Measurements from ENCODE around the gene HABP4. TPM values are rescaled to one million over a fixed set of nuclear protein-coding genes. Genes with fewer than 3 reads are reported as not detected.

Gene HABP4
- total RNA-seq, 4 donors from 2014 or later: 18.4 to 24.1 (median 20.8) TPM

DNA sequence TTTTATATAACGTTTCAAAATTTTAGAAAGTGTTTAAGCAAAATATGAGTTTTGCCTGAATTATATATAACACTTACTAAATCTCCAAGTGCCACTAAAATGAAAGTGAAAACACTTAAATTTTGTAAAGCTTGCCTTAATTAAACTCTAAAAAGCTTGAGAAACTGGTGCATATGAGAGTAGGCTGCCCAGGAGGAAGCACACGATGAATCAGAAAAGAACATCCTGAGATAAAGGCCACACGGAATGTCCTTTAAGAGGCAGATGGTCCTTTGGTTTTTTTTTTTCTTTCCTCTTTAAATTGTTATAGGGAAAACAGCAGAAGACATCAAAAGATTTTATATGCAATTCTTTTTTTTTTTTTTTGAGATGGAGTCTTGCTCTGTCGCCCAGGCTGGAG is 60.3 kb downstream of the HABP4 start:
- H3K9me3 ChIP-seq: no peaks in the 10 kb centered on the region
- 77 to 85% methylated on average over 4 of the region's 4 CpGs for WGBS, 2 donors
- DNase-seq: no peak
- H3K27me3 ChIP-seq: no peaks in the 10 kb centered on the region
- H3K4me1 ChIP-seq: peaks cover 13 to 30% of the 10 kb centered on the region in 2 donors
- H3K36me3 ChIP-seq: no peaks in the 10 kb centered on the region
- TF ChIP-seq, protein P1, sequence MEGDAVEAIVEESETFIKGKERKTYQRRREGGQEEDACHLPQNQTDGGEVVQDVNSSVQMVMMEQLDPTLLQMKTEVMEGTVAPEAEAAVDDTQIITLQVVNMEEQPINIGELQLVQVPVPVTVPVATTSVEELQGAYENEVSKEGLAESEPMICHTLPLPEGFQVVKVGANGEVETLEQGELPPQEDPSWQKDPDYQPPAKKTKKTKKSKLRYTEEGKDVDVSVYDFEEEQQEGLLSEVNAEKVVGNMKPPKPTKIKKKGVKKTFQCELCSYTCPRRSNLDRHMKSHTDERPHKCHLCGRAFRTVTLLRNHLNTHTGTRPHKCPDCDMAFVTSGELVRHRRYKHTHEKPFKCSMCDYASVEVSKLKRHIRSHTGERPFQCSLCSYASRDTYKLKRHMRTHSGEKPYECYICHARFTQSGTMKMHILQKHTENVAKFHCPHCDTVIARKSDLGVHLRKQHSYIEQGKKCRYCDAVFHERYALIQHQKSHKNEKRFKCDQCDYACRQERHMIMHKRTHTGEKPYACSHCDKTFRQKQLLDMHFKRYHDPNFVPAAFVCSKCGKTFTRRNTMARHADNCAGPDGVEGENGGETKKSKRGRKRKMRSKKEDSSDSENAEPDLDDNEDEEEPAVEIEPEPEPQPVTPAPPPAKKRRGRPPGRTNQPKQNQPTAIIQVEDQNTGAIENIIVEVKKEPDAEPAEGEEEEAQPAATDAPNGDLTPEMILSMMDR (IDR thresholded peaks at IDR 0.05): no peak
- TF ChIP-seq POLR2A (IDR thresholded peaks at IDR 0.05): no peak
- H3K4me3 ChIP-seq (replicated peaks in 1 of 3): no peak overlapping the region
- intact Hi-C loops (cut with DNase I): loop anchor here (10.0 kb wide), 1 partner anchor 55 kb away; no protein-coding TSS in a partner anchor
- no peak overlapping the region for H3K27ac ChIP-seq

- H3K4me1 ChIP-seq: peaks cover 11 to 32% of the 10 kb centered on the region in 2 donors
- no peak overlapping the region for H3K27ac ChIP-seq
- 97 to 99% methylated on average over 3 of the region's 3 CpGs for WGBS, 2 donors
- TF ChIP-seq POLR2A (IDR thresholded peaks at IDR 0.05): no peak
- TF ChIP-seq, protein P1 (IDR thresholded peaks at IDR 0.05): no peak
- no peak overlapping the region for H3K4me3 ChIP-seq (replicated peaks in 1 of 3)
- no peak for DNase-seq
- no peaks in the 10 kb centered on the region for H3K27me3 ChIP-seq
- H3K9me3 ChIP-seq: no peaks in the 10 kb centered on the region
- no peaks in the 10 kb centered on the region for H3K36me3 ChIP-seq
- intact Hi-C loops (cut with DNase I): loop anchor here (10.0 kb wide), 1 partner anchor 53 kb away; no protein-coding TSS in a partner anchor
These were observed 62.3 kb downstream of the HABP4 start for GRCh38 chr9:96512240-96512639.

GRCh38 chr9:96513622-96514021 is 63.7 kb downstream of the HABP4 start:
- Histone ChIP-seq H3K36me3 (no peaks in the 10 kb centered on the region), H3K9me3 (no peaks in the 10 kb centered on the region), H3K4me3 (replicated peaks in 1 of 3) (no peak overlapping the region), H3K27ac (peak overlapping the region; percentile 4 to 65 (median 64)), H3K4me1 (peaks cover 11 to 32% of the 10 kb centered on the region in 2 donors), H3K27me3 (no peaks in the 10 kb centered on the region)
- WGBS, 2 donors: 75 to 78% methylated on average over 5 of the region's 5 CpGs
- intact Hi-C loops (cut with DNase I): loop anchor here (10.0 kb wide), 1 partner anchor 51 kb away; no protein-coding TSS in a partner anchor
- peak; percentile 11 to 31 for DNase-seq
- TF ChIP-seq POLR2A (IDR thresholded peaks at IDR 0.05): no peak
- TF ChIP-seq, protein P1 (IDR thresholded peaks at IDR 0.05): no peak

DNA sequence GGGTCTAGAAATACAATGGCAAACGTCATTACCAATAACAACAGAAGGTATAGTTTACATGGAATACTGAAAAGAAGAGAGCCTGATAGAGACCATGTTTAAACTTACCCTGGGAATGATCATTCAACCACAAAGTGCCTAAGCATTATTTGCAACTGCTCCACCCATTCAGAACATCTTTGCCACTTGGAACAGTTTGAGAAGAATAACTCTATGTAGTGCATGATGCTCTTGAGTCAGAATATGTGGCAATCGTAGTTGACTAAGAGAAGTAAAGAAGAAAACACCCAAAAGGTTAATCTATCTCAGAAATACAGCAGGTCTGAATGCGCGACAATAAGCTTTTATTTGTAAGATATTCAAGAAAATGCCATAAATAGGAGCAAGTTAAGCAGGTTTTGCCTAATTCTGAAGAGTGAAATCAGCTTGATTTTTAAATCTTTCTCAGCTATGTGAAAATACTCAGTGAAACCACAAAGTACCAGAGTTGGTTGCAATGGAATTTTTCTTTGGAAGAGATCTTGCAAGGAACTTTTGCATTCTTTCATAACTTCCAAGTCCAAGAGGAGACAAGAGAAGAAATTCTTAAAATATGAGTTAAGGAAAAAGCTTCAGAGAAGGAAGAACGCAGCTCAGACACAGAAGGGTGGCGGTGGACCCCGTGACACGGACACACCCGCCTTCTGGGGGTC is 64.3 kb downstream of the HABP4 start:
- DNase-seq: no peak
- Histone ChIP-seq H3K9me3 (no peaks in the 10 kb centered on the region), H3K4me1 (peaks cover 11 to 32% of the 10 kb centered on the region in 2 donors), H3K4me3 (replicated peaks in 1 of 3) (no peak overlapping the region), H3K27me3 (no peaks in the 10 kb centered on the region), H3K36me3 (no peaks in the 10 kb centered on the region), H3K27ac (peak overlapping the region; percentile 4 to 65 (median 64))
- 74 to 79% methylated on average over 9 of the region's 9 CpGs for WGBS, 2 donors
- TF ChIP-seq POLR2A (IDR thresholded peaks at IDR 0.05): no peak
- TF ChIP-seq, protein P1 (IDR thresholded peaks at IDR 0.05): no peak
- intact Hi-C loops (cut with DNase I): loop anchor here (10.0 kb wide), 1 partner anchor 51 kb away; no protein-coding TSS in a partner anchor

DNA sequence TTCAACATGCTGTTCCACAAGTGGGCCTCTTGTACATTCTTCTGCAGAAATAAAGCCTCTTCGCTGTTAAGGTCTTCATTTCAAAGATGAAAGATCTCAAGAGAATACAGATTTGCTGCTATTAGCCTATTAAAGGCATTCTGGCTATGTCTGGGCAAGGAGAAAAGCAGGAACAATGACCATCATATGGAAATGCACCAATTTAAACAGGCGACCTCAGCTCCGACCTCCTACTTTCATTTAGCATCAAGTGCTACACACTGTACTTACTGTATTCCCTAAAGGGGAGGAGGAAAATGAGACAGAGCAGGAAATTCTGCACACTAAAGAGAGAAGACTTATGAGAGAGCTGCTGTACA is 64.8 kb downstream of the HABP4 start:
- 78% methylated on average over 3 of the region's 3 CpGs for WGBS, 2 donors
- H3K4me3 ChIP-seq (replicated peaks in 1 of 3): no peak overlapping the region

More for the DNA sequence above, 64.8 kb downstream of the HABP4 start:
- Histone ChIP-seq H3K36me3 (no peaks in the 10 kb centered on the region), H3K4me1 (peaks cover 11 to 33% of the 10 kb centered on the region in 2 donors), H3K27me3 (no peaks in the 10 kb centered on the region), H3K27ac (peak overlapping the region in 2 of 3 donors; percentile 64 to 65), H3K9me3 (no peaks in the 10 kb centered on the region)
- TF ChIP-seq, protein P1 (IDR thresholded peaks at IDR 0.05): no peak
- TF ChIP-seq POLR2A (IDR thresholded peaks at IDR 0.05): no peak
- no peak for DNase-seq
- intact Hi-C loops (cut with DNase I): loop anchor here (10.0 kb wide), 1 partner anchor 50 kb away; no protein-coding TSS in a partner anchor
